Embryonic facial prominence (tissue), 1 donor: ENCODE measurements around the gene KRT33B.
A peak's percentile ranks its signal among the peaks of the same experiment; 100 is the strongest.
"Not testable (repeated sequence)": the region's sequence is repeated elsewhere in the genome, so short reads cannot be mapped to it uniquely, and the experiment has no call there.

Experiments
- DNase-seq: peaks from one replicate; pipeline ENCODE4 v3.0.0-alpha.2; 2016; ENCODE audit errors: extremely low spot score

Gene KRT33B

DNA sequence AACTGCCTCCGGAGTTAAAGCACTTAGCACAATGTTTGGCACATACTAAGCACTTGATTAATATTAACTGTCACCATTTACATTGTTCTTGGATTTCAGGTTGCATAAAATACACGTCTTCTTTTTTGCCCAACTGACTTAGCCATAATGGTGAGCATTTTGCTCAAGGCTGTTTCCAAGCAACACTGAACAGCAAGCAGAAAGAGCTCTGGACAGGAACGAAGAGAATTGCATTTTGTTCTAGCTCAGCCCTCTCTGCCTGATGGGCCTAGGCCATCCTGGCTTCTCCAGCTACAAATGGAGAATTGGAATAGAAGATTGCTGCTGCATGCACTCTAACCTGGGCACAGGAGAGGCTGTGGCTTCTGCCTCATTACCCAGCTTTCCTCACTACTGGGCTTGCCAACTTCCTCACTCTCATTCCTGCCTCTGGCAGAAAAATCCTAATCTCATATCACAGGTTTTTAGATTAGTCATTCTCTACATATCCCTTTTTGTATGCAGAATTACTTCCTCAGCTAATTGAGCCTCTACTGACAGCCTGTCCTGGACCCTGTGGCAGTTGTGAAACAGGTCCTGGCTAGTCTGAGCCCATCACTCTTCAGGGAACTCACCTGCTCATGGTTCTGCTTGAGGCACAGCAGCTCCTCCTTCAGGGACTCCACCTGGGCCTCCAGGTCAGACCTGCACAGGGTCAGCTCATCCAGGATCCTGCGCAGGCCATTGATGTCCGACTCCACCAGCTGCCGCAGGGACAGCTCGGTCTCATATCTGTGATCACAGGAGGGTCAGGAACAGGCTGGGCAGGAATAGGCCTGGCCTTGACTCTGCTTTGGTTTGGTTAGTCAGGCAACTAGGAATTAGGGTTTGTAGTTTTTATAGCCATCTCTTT is 21.5 kb downstream of the KRT33B start:
- DNase-seq = no peak

DNA sequence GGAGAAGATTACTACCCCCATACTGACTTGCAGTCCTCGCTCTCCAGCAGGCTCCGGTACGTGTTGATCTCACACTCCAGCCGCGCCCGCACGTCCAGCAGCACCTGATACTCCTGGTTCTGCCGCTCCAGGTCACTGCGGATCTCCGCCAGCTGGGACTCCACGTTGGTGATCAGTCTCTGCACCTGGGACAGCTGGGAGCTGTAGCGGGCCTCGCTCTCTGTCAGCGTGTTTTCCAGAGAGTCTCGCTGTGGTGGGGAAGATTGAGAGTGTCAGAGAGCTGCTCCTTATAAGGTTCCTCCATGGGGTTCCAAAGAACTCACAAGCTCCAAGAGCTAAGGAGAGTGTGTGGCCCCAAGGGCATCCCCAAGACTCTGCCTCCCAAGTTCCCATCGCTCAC is 23.2 kb downstream of the KRT33B start:
- DNase-seq = not testable (repeated sequence)

DNA sequence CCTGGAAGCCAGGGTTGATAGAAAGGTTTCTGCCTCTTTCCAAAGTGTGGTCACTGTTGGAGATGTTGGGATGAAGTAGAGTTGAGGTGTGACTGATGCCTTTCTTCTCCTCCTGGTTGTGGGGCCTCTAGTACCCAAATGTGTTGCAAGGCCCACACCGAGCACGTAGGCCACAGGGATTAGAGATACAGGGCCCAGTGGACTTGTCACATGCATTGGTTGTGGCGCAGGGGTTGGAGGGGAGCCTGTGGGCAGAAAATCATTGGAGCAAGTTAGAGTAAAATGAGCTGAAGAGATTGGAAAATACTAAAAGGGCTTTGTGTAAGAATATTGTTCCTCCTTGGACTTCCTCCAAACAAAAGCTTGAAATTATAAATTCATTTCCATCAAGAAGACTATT is 23.6 kb downstream of the KRT33B start:
- no peak for DNase-seq

DNA sequence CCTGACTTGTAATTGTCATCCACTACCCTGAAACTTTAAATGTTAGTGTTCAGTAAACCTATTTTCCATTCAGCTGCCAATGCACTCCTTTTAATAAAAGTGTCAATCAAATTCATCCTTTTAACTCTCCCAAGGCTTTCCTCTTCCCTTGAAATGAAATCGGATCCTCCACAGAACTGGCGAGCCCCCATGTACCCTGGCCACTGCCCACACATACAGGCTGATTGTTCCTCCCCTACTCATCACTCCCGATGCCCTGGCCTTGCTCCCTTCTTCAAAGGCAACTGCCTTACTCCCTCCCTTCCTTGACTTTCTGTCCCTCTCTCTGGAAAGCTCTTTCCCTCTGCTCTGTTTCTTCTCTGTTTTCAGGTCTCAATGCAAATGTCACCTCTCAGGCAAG is 26.6 kb downstream of the KRT33B start:
- no peak for DNase-seq

DNA sequence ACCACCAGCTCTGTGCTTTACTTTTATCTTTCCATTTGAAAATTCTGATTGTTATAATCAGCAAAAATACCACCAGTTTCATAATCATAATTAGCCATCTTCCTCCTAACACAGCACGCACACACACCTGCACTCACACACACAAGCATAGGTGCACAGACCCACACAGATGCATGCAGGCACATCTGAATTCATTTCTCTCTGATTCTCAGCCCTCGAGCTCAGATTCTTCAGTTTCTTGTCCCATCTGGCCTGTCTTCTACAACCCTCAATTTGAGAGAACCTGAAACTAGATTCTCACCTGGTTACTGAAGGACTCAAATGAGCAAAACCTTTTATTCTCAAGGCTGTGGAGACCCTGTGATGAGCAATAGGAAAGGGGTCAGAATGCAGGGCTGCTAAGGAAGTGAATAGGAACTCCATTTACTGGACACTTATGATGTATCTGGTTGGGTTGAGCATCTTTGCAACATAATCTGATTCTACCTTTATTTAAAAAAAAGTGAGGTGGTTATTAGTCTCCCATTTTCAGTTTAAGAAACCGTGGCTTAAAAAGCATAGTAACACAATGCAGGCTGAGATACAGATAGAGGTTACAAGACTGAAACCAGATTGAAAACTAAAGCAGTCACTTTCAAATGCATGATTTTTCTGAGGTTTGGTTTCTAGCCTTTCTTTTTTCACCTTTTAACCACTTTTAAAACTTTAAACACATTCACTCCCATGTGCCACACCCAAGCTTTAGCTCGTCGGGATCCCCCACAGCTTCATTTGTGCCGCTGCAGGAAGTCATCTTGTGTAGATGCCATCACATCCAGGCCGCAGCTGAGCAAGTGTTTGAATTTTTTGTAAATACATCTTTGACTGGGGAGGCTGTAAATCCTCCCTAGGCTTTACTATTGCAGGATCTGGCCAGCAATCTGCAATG is 28.4 kb downstream of the KRT33B start:
- DNase-seq = no peak

DNA sequence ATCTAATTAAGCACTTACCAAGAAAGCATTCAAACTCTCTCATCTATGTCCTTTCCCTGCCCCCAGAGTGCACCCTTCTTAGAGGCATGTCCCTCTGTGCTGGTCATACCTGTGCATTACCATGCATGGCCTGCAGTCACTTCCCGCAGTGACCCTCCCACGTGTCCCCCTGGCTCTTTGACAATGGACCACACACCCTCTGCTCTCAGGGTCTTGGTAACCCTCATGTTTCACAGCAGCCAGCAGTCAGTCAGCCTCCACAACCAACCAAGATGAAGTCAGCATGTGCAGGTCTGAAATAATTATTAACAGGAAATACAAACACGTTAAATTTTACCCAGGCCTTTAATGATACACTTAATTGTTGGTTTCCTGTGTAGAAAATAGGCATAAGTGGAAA is 29.1 kb downstream of the KRT33B start:
- no peak for DNase-seq

DNA sequence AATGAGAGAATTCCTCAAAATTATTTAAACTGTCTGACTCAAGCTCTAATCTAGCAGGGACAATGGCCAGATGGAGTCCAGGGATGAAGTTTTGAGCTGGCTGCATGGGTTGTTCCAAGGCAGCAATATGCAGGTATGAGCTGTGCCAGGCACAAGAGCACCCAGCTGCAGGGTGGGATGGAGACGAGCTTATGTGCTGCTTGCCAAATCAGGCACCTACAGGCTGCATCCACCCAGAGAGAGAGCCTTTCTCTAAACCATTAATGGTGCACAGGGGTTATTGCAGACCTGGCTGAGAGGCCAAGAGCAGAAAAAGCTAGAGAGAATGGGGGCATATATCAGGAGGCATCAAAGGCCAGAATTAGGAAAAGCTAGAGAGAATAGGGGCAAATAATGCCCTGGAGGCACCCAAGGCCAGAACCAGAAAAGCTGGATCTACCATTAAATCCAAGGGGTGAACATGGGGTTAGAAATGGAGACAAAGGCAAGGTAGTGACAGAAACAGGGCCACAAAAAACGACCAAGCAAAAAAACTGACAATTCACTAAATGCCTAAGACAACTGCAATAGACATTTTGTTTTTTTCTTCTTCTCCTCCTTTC is 29.9 kb downstream of the KRT33B start:
- no peak for DNase-seq

DNA sequence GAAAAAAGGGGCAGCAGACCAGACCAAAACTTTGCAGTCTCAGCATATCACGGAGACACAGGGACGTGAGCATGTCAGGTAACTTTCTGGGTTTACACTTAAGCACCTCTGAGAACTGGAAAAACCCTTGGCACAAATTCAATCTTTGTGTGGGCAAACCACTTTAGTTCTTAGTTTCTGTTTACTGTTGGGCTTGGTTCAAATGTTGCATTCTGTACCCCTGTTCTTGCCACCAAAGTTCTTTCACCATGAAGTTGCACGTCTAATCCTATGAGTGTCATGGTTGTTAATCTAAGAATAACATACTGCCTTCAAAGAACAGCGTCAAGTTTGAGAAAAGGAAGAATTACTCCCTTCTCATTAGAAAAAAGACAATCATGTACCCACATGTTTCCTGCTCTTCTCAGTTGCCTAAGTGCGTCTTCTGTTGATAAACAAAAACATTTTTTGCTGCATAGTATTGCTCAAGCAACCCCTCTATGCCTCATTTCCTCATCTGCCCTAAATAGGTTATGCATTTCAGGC is 30.6 kb downstream of the KRT33B start:
- DNase-seq = peak; percentile 34

DNA sequence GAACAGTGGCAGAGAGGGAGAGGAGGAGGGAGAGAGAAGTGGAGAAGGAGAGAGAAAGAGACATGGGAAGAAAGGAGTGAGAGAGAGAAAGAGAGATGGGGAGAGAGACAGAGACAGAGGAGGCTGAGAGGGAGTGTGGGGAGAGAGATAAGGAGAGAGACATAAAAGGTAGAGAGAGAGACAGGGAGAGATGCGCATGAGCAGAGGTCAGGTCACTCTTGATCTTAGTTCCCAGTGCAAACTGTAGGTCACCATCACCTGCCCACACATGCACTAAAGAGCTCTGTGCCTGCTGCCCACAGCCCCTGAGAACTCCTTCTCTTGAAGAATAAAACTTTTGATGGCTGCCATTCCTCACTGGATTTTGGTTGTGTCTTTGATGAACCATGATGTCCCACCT is 33.9 kb downstream of the KRT33B start:
- no peak for DNase-seq

DNA sequence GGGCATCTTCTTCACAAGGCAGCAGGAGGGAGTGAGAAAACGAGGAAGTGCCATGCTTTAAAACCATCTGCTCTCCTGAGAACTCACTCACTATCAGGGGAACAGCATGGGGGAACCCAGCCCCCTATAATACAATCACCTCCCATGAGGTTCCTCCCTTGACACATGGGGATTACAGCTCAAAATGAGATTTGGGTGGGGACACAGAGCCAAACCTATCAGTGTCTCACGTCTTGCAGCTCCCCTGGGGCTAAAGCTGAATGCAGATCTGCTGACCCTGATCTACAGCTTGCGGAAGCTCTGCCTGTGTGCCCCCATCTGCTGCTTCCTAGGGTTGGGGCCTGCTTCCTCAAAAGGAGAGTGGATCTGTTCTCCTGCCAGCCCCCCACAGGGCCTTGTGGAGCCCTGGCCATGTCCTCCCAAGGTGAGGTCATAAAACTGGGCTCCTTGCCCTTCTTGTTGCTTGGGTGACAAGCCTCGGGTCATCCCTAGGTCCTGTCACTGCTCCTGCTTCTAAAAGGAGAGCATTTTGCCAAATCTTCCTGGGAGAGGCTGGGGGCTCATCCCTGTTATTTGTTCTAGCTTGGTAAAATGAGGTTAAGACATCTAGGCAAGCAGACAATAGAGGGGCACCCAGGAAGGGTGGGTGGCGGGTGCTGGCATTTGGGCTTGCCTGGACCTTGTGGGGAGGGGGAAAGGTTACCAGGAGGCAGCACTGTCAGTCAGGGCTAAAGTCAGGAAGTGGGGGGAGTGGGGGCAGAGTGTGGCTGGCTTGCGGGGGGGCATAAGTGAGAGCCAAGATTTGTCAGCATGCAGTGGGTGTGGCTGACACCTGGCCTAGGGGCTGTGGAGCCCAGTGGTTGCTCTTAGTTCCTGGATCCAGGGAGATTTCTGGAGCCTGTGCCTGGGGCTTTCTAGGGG is 35.0 kb downstream of the KRT33B start:
- no peak for DNase-seq

DNA sequence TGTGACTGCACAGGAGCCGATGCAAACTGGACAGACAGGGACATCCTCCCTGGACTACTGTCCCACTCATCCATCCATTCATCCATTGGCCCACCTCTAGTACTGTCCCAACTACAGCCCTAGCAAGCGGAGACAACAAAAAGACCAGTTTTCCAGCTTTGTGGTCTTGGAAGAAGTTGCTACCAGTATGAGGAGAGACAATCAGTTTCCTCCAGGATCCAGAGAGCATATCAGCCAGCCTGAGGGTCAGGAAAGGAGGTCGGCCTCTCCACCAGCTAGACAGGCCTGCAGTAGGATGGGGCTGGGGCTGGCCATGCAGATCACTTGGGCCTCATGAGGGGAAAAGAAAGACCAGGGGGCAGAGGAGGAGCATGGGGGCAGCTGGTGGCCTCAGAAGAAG is 35.8 kb downstream of the KRT33B start:
- no peak for DNase-seq

DNA sequence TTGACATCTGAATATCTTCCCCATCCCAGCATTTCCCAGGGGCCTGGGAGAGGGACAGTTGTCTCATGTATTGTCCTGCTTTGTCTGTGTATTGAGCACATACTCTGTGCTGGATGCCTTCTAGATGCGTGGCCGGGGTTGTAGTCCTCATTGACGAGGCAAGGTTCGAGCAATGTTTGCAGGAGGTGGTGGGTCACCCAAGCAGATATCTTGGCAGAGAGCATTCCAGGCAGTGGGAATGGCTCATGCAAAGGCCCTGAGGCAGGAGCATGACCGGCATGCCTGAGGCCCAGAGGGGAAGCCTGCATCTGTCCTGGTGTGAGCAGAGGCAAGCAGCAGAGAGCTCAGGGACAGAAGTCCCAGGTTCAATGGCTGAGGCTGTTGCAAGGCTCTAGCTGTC is 36.5 kb downstream of the KRT33B start:
- no peak for DNase-seq

DNA sequence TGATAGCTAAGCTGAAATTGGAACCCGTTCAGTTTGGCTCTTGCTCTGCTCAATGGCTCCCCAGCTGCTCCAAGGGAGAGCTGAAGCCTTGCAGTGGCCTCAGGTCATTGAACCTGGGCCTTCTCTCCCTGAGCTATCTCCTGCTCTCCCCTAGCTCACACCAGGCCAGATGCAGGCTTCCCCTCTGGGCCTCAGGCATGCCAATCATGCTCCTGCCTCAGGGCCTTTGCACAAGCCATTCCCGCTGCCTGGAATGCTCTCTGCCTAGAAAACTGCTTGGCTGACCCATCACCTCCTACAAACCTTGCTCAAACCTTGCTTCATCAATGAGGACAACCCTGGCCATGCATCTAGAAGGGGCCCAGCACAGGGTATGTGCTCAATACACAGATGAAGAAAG is 37.4 kb downstream of the KRT33B start:
- no peak for DNase-seq

DNA sequence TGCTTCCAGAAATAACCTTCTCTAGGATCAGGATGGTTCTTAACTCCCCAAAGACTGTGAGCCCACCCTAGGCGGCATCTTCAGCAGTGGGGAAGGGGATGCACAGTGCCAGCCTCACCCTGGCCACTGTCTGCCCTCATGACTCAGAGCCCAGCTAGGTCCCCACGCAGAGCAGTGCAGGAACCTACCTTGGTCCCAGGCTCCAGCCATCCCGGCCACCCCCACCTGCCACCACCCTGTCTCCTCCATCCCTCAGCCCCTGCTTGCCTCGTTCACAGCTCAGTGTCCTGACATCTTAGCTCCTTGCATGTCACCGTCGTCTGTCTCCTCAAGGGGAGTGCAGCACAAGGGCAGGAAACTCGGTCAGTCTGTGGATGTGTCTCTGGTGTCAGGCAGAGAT is 38.0 kb downstream of the KRT33B start:
- DNase-seq = no peak

DNA sequence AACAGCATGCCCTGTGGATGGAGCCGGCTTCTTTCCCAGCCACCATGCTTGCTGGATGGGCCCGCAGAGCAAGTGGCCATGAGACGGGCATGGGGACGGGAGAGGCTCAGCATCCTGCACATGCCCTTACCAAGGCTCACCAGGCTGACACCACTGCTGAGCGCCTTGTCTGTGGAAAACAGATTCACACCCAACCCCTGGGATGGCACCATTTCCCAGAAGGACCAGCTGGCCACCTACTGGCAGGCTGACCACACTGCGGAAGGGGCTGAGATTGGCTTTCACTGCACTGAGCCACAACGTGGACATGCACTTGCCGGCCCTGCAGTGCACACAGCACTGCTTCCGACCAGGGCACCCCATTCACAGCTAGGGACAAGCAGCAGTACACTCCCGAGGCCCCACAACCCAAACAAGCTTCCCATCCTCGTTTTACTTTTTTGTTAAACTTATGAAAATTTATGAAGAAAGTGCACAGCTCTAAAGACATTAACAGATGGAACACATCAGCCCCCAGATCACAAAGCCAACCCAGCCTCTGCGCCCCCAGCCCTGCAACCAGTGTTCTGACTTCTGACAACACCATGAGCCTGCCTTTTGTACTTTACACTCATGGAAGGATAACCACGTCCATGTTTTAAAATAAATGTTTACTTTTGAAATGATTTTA is 40.2 kb downstream of the KRT33B start:
- DNase-seq = no peak

DNA sequence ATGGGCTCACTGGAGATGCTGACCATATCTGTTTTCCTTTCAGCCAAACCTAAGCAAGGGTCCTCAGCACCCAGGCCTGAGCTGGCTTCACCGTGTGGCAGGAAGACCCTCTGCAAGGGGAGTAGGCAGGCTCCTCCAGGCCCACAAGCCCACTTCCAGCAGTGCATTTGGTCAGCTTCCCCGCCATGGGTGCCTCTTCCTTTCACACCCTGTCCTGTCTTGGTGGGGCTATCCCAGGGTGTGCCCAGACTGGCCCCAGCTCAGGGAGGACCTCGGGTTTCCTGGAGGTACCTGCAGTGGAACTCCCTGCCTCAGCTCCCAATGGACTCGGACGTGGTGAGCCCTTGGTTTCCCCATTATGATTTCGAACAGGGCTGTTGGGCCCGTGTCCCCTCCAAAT is 41.4 kb downstream of the KRT33B start:
- no peak for DNase-seq

DNA sequence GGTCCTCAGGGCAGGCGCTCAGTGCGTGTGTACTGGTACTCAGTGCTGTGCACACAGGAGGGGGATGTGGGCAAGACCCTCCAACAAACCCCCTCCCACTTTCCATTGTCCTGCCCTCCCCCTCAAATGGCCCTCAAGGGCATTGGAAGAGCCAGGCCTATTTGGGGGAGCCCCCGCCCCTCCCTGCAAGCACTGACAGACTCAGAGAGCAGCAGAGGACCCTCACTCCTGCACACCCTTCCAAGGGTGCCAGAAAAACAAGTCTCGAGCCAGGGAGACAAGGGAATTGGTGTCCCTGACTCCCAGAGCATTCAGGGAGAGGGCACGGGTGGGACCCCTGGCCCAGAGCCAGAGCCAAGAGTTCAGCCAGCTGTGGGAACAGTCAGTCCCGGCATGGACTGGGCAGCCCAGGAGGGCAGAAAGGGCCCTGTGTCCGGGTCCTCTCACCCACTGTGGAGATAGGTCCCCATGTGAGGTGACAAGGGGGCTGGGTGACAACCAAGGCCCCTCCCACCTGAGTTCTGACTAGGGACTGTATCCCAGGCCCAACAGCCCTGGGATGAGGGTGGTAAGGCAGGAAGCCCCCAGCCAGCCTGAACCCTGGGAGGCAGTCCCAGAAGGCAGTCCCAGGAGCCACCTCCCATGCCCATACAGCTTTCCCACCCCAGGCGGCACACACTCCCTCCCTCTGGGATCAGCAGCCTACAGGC is 42.0 kb downstream of the KRT33B start:
- no peak for DNase-seq

DNA sequence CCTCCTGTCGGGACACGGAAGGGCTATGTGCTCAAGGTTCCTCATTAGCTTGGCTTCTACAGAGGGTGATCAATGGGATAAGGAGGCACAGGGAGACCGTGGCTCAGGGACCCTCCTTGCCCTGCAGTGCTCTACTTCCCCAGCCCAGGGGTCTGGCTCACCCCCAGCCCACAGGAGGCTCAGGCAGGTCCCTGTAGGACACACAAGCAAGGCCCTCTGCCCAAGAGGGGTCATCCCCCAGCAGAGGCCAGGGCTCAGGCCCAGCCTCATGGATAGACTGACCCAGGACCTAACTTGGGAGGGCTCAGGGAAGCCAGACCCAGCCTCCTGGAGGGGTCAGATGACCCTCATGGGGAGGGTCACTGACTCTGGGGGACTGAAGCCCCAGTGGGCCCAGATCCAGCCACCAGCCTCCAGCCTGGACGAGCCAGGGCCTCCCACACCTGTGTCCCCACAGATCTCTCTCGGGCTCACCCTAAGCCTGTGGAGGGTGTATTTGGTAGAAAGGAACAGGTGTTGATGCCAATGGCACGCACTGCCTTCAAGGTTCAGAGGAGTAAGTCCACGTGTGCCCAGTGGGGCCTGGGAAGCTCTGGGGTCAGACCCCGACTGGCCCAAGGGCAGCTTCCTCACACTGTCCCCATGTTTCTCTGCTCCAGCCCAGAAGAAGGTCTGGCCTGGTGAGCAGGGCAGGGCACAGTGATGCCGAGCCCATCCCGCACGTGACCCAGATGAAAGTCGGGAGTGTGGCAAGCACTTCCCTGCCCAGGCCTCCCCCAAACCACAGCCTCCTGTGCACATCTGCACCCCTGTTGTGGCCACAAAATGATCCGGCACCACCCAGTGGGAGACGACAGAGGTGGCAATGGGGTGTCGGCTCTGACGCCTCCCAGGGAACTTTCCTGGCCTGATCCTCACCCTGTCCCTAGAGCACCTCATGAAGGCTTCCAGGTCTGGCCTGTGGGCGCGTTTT is 43.2 kb downstream of the KRT33B start:
- no peak for DNase-seq

DNA sequence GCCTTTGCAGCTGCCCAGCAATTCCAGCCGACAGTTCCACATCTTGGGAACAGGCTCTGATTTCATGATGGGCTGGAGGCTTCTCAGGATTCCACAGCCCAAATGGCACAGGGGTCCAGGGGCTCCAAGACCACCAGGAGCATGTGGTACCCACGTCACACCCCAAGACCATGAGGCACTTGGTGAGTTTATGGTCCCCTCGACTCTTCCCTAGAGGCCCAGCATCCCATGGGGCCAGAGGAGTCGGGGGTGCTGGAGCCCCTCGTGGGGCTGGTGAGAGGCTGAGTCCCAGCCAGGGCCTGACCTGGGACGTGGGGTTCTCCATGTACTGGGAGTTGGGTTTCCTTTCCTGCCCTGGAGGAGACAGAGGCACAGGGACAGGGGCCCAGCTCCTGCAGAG is 44.0 kb downstream of the KRT33B start:
- DNase-seq = no peak
